GM18858 (cell line): ENCODE results near the gene KLF17.

Source experiments
- ATAC-seq: cut with Tn5 transposase; IDR thresholded peaks from one replicate; pipeline ENCODE4 v1.9.1; 2021; ENCODE audit not compliant: unreplicated experiment

The KLF17 gene

GRCh38 chr1:44118682-44119081, at the start of gene KLF17:
Gene KLF17 (plus strand): TSS chr1:44118821. CDS start chr1:44118908, 87 bp downstream.
- no peak for ATAC-seq

GRCh38 chr1:44071461-44071860, 47.2 kb upstream of the KLF17 start:
- ATAC-seq, result no peak

DNA sequence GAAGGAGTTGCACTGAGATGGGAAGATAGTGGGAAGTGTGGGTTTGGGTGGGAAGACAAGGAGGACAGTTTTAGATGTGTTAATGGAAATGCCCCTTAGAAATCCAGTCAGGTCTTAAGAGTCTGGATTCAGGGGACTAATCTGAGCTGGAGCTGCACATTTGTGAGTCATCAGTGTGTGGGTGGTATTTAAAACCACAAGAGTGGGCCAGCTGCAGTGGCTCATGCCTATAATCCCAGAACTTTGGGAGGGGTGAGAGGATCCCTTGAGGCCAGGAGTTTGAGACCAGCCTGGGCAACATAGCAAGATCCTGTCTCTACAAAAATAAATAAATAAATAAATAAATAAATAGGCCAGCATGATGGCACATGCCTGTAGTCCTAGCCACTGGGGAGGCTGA, 46.4 kb upstream of the KLF17 start:
- ATAC-seq, result no peak

DNA sequence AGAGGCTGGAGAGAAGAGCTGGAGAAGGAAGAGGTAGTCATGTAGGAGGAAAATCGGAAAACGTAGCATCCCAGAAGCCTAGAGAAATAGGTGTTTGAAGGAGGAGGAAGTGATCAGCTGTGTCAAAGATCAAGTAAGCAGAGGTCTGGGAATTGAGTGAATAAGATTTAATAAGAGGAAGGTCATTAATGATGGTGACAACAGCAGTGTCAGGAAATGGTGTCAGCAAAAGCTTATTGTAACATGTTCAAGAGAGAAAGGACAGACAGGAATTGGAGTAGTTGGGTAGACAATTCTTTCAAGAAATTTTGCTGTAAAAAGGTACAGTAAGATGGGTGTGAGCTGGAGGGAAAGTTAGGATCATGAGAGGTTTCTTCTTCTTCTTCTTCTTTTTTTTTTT, 45.8 kb upstream of the KLF17 start:
- no peak for ATAC-seq

DNA sequence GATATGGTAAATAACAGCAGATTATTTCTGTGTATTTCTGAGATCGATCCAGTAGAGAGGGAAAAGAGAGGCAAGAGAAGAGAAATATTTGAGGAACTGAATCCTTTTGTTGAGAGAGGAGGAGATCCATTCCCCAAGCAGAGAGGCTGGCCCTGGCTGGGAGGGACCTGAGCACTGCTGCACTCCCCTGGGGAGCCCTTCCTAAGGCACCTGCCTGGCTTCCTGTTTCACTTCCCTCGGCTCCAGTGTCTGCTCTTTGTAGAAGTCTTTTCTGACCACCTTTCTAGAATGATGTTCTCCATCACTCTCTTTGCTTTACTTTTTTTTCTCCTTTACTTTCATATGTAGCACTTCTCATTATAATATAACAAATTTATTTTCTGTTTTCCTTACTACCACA, 45.1 kb upstream of the KLF17 start:
- no peak for ATAC-seq

- ATAC-seq, result no peak
Measured at GRCh38 chr1:44074415-44074814, 44.2 kb upstream of the KLF17 start.

GRCh38 chr1:44076066-44076465, 42.6 kb upstream of the KLF17 start:
- ATAC-seq, result no peak

DNA sequence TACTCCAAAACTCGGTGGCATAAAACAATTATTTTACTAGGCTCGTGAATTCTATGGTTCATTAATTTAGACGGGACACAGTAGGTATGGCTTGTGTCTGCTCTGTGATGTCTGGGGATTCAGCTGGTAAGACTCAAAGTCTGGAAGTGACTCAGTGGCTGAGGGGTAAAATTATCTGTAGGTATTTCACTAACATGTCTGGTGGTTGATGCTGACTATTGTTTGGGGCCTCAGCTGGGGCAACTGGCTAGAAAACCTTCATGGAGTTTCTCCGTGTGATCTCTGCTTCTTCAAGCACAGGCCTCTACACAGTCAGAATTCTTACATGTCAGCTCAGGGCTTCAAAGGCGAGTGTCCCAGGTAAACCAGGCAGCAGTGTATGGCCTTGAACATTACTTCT, 41.2 kb upstream of the KLF17 start:
- ATAC-seq, result no peak

GRCh38 chr1:44078104-44078503, 40.5 kb upstream of the KLF17 start:
- no peak for ATAC-seq

DNA sequence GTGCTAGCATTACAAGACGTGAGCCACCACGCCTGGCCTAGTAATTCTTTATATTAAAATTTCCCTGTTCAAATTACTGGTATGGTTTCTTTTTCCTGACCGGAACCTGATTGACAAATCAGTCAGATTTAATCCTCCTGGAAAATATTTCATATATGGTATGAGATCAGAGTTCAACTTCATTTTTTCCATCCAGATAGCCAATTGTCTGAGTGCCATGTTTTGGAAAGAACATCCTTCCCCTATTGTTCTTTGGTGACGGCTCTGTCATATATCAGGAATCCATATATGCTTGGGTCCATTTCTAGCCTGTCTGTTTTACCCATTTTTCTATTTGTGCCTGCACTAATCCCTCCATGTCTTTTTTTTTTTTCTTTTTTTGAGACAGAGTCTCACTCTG, 39.1 kb upstream of the KLF17 start:
- ATAC-seq, result no peak

DNA sequence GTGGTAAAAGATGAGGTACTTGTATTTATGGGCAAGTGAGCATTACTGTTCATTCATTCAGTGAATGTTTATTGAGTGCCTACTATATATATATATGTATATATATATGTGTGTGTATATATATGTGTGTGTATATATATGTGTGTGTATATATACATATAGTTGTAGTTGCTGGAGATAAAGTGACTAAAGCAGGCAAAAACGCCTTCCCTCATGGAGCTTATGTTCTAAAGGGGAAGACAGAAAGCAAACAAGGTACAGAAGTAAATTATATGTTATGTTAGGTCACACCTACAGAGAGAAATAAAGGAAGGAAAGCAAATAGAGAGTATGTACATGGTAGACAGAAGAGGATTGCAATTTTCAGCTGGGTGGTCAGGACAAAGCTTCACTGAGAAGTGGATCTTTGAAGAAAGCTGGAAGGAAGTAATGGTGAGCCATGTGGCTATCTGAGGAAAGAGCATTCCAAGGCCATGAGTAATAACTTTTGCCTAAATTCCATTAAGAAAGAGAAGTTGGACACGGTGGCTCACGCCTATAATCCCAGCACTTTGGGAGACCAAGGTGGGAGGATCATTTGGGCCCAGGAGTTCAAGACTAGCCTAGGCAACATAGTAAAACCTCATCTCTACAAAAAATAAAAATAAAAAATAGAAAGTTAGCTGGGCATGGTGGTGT, 33.5 kb upstream of the KLF17 start:
- no peak for ATAC-seq

GRCh38 chr1:44086692-44087474, 31.7 kb upstream of the KLF17 start:
- ATAC-seq, result no peak

DNA sequence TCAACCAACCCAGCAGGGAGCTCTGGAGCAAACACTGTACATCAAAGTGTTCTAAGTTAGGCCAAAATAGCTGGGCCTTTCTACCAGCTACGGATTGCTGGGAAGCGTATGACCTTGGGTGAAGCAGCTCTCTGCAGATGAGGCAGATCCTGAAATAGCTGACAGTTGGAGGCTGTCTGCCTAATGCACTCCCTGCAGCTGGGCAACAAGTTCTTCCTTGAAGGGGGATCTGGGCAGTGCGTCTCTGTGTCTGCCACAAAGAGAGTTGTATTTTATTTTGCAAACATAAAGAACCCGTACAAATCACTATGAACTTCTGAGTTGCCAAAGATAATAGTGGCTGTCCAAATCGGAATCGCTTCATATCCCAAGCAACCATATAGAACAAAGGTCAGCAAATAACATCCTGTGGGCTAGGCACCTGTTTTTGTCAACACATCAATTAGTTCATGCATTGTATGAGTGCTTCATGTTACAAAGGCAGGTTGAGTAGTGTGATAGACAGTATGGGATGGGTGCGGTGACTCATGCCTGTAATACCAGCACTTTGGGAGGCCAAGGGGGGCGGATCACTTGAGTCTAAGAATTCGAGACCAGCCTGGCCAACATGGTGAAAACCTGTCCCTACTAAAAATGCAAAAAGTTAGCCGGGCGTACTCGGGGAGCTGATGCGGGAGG, 29.1 kb upstream of the KLF17 start:
- no peak for ATAC-seq

- no peak for ATAC-seq
Measured at GRCh38 chr1:44090429-44091252, 28.0 kb upstream of the KLF17 start.

DNA sequence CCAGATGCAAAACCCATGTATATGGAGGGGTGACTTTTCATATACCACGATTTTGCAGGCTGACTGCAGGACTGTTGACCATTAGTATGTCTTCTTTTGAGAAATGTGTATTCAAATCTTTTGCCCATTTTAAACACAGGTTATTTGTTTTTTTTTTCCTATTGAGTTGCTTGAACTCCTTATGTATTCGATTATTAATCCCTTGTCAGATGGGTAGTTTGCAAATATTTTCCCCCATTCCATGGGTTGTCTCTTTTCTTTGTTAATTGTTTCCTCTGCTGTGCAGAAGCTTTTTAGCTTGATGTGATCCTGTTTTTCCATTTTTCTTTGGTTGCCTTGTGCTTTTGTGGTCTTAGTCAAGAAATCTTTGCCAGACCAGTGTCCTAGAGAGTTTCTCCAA, 24.6 kb upstream of the KLF17 start:
- ATAC-seq, result no peak

- ATAC-seq, result no peak
Measured at GRCh38 chr1:44100183-44100868, 18.3 kb upstream of the KLF17 start.

- ATAC-seq, result no peak
Measured at GRCh38 chr1:44101328-44101727, 17.3 kb upstream of the KLF17 start.

DNA sequence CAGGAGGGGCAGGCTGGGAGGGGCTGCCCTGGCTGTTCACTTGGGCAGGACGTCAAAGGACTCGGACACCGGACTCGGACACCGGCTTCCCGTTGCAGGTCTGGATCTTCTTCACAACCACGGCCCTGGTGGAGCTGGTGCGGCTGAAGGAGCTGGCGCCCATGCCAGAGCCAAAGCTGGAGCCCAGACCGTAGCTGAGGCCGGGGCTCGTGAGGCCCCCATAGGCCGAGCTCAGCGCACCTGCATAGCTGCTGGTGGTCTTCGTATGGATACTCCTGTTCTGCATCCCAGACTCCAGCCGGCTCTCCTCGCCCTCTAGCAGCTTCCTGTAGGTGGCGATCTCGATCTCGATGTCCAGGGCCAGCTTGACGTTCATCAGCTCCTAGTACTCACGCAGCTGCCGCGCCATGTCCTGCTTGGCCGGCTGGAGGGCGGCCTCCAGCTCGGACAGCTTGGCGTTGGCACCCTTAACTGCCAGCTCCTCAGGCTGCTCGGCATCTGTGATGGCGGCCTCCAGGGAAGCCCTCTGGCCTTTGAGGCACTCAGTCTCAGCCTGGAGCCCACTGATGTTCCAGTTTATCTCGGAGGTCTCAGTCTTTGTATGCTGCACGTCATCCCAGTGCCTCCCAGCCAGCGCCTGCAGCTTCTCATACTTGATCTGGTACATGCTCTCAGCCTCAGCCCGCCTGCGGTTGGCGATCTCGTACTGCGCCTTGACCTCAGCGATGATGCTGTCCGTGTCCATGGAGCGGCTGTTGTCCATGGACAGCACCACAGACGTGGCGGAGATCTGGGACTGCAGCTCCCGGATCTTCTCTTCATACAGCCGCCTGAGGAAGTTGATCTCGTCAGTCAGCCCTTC, 15.1 kb upstream of the KLF17 start:
- ATAC-seq, result no peak

GRCh38 chr1:44105810-44106209, 12.8 kb upstream of the KLF17 start:
- ATAC-seq, result no peak

GRCh38 chr1:44108241-44108640, 10.4 kb upstream of the KLF17 start:
- no peak for ATAC-seq
